ENCODE measurements around the gene CALHM3. TPM values are rescaled to one million over a fixed set of nuclear protein-coding genes. Genes with fewer than 3 reads are reported as not detected.

Gene CALHM3
- total and polyA plus RNA-seq, 2 of the 13 experiments (the other 11 are each of a cell fraction or from before 2014, with no cell fraction given), result not detected

GRCh38 chr10:103504181-103504783, 25.2 kb upstream of the CALHM3 start:
- no peaks in the 10 kb centered on the region for H3K36me3 ChIP-seq (replicated peaks in 1 of 2; ENCODE audit: control insufficient read depth in 1 of 2, insufficient read depth in 2 of 2, low read length in 2 of 2)
- ChIA-PET POLR2A (interaction anchor here (1.2 kb wide), 1 partner anchor 12 kb away, joined by 4 read pairs; no protein-coding TSS in a partner anchor), CTCF (ENCODE audit: low intra/inter-chr PET ratio, low total read pairs) (no interaction called here)
- H3K4me1 ChIP-seq (ENCODE audit: insufficient read depth, low read length), result peaks cover 12% of the 10 kb centered on the region
- no peak overlapping the region for H3K27ac ChIP-seq (ENCODE audit: extremely low read length, insufficient read depth, low read length)
- no peak overlapping the region for H3K4me3 ChIP-seq (replicated peaks in 1 of 3; ENCODE audit: insufficient read depth in 1 of 3, low read depth in 2 of 3, low read length in 3 of 3)
- no peak overlapping the region for H2AFZ ChIP-seq (ENCODE audit: low read length)
- H3K9me3 ChIP-seq (ENCODE audit: low read length), result no peaks in the 10 kb centered on the region
- no peak overlapping the region for H3K9ac ChIP-seq (ENCODE audit: insufficient read depth, low read depth, low read length)
- intact Hi-C loops (cut with micrococcal nuclease; ENCODE audit: unreplicated experiment) (no loop called here), in situ Hi-C loops (cut with HindIII; ENCODE audit: extremely low pct_ligation_motif_present, low pct_unique_long_range_greater_than_20kb) (no loop called here)
- no peaks in the 10 kb centered on the region for H4K20me1 ChIP-seq (ENCODE audit: insufficient read depth, low read length)
- WGBS (ENCODE audit: low lambda C conversion rate), result 1% methylated on average over 10 of the region's 10 CpGs
- peaks cover 4 to 63% of the 10 kb centered on the region in 2 experiments; a peak in 3 of 5 replicates for H3K27me3 ChIP-seq (ENCODE audit: control insufficient read depth in 1 of 2, insufficient read depth in 2 of 2, low read length in 2 of 2)
- DNase-seq (ENCODE audit: low spot score) (peak; percentile 89), ATAC-seq (peak; percentile 84), FAIRE-seq (peak; percentile 94)
- H3K4me2 ChIP-seq (ENCODE audit: low read depth, low read length), result peak overlapping the region; percentile 31
- no peaks in the 10 kb centered on the region for H3K79me2 ChIP-seq (ENCODE audit: insufficient read depth, low read length)
- BruUV-seq (replicated peaks), result no TSS peak
- TF ChIP-seq ZNF720 (CRISPR knock-in tag; IDR thresholded peaks at IDR 0.05) (no peak), MIER3 (CRISPR knock-in tag; IDR thresholded peaks at IDR 0.05; ENCODE audit: borderline replicate concordance) (peak; percentile 89; the same call in 1 of the 2 replicates), GABPA (IDR thresholded peaks at IDR 0.05; ENCODE audit: low read depth, low read length) (no peak), GABPA (CRISPR knock-in tag; IDR thresholded peaks at IDR 0.05; ENCODE audit: low read depth) (peak; percentile 40; the same call in 1 of the 2 replicates), BRF2 (CRISPR knock-in tag; IDR thresholded peaks at IDR 0.05) (no peak), GZF1 (CRISPR knock-in tag; IDR thresholded peaks at IDR 0.05) (no peak), ZKSCAN1 (IDR thresholded peaks at IDR 0.05; ENCODE audit: low read length) (no peak), HIVEP1 (CRISPR knock-in tag; IDR thresholded peaks at IDR 0.05) (no peak), YEATS2 (CRISPR knock-in tag; IDR thresholded peaks at IDR 0.05; ENCODE audit: borderline replicate concordance) (peak; percentile 69; the same call in 1 of the 2 replicates), NR2F2 (IDR thresholded peaks at IDR 0.05; ENCODE audit: borderline replicate concordance, low read depth) (0 out of 2 replicates have a peak, but pooled peaks have one; percentile 22), TBP (CRISPR knock-in tag; IDR thresholded peaks at IDR 0.05) (no peak), RXRA (CRISPR knock-in tag; IDR thresholded peaks at IDR 0.05) (peak; percentile 67; the same call in 1 of the 2 replicates), ZNF75D (CRISPR knock-in tag; IDR thresholded peaks at IDR 0.05; ENCODE audit: borderline replicate concordance) (no peak), ZFP90 (CRISPR knock-in tag; IDR thresholded peaks at IDR 0.05; ENCODE audit: borderline replicate concordance) (no peak), TCF7 (IDR thresholded peaks at IDR 0.05; ENCODE audit: low read depth) (peak; percentile 41; the same call in 1 of the 2 replicates), THRA (CRISPR knock-in tag; IDR thresholded peaks at IDR 0.05; ENCODE audit: borderline replicate concordance) (no peak; the same call in 1 of the 2 replicates), DPF2 (CRISPR knock-in tag; IDR thresholded peaks at IDR 0.05; ENCODE audit: borderline replicate concordance, low read depth) (0 out of 2 replicates have a peak, but pooled peaks have one; percentile 34), ZNF567 (CRISPR knock-in tag; IDR thresholded peaks at IDR 0.05; ENCODE audit: borderline replicate concordance) (no peak), NR2F1 (CRISPR knock-in tag; IDR thresholded peaks at IDR 0.05) (0 out of 4 replicates have a peak, but pooled peaks of 1 of the 2 experiments have one; percentile 19), NR1H2 (CRISPR knock-in tag; IDR thresholded peaks at IDR 0.05; ENCODE audit: borderline replicate concordance, low read depth) (no peak), TFE3 (CRISPR knock-in tag; IDR thresholded peaks at IDR 0.05) (peak; percentile 59; the same call in 1 of the 2 replicates)
